NCI-H2227 (cell line): Measurements from ENCODE around the gene IREB2.
"Not testable (repeated sequence)": the region's sequence is repeated elsewhere in the genome, so short reads cannot be mapped to it uniquely, and the experiment has no call there.

Experiments used
- DNase-seq: peaks from one replicate; lab custom pipeline; 2025; ENCODE audit not compliant: unreplicated experiment; lab: John Stamatoyannopoulos, UW

Gene IREB2

DNA sequence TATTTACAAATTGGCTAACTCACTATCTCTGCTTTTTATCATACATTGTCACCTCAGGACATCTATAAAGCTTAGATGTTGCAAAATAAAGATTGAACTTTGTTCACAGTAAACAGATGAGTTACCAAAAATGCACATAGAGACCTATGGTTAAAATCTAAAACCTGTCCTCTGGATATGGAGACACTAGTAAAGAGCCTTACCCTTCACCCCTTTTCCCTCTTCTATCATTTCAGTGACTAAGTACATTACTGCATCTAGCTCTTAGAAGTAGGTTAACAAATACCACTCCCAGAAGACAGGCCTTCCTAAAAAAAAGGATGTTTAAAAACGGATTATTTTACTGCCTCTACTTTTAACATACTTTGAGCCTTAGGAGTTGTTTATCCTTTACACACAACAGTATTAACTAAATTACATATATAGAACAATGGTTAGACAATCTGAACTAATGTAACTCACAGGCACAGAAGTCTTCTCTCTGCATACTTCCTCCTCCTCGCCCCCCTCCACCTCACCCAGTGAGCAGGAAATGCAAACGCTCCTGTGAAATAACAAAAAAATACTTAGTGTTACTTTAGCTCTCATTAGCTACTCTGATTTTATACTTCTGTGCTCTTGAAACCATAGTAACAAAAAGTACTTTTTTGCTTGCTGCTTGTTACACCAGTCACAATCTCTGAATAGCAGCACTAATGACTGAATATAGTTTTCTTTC, 23.3 kb downstream of the IREB2 start:
- no peak for DNase-seq

DNA sequence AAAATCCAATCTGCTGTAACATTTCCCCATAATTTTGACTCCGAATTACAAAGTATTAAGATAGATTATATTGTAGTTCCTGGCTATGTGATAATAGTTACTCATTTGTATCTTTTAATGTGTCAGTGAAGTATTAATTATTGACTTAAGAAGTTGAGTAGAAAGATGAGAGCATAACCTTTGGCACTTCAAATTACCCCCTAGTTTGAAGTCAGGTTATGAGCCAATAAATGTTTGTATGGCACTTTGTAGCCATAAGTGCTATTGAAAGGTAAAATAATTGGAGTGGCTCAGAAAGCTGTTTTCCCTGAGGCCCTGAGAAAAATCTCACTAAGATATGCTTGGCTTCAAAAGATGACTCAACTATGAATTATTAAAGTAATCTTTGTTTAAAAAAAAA, 31.0 kb downstream of the IREB2 start:
- DNase-seq: no peak

DNA sequence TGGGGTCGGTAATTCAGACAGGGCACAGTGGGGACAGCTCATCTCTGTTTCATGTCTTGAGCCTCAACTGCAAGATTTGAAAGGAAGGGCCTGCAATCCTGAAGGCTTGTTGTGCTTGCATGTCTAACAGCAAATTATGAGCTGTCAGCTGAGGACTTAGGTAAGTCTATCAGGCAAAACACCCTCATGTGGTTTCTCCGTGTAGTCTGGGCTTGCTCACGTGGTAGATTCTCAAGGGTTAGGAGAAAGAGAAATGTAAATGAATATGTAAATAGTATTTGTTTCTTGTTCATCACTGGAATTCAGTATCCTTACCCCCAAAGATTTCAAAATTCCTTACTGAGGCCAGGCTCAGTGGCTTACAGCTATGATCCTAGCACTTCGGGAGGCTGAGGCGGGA, 39.3 kb downstream of the IREB2 start:
- DNase-seq: no peak

DNA sequence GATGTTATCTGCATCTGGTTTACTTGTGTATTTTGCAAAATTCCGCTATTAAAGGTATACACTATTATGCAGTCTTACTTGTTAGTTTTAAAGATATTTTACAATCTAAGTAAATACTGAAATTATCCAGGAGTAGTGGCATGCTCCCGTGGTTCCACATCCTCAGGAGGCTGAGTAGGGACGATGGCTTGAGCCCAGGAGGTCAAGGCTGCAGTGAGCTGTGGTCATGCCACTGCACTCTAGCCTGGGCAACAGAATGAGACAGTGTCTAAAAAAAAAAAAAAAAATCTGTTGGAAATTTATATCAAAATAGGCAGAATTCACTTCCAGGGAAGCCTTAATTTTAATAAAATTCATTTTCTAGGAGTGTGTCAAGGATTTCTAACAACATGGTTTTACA, 41.6 kb downstream of the IREB2 start:
- no peak for DNase-seq

DNA sequence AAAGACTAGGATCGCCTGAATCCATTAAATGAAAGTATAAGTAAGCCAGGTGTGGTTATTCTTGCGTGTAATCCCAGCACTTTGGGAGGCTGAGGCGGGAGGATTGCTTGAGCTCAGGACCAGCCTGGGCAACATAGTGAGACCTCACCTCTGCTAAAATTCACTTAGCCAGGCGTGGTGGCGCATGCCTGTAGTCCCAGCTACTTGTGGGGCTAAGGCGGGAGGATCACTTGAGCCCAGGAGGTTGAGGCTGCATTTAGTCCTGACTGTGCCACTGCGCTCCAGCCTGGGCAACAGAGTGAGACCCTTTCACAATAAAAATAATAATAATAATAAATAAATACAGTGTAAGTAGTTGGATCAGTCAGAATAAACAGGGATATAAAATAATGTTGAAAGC, 43.9 kb downstream of the IREB2 start:
- DNase-seq: no peak

DNA sequence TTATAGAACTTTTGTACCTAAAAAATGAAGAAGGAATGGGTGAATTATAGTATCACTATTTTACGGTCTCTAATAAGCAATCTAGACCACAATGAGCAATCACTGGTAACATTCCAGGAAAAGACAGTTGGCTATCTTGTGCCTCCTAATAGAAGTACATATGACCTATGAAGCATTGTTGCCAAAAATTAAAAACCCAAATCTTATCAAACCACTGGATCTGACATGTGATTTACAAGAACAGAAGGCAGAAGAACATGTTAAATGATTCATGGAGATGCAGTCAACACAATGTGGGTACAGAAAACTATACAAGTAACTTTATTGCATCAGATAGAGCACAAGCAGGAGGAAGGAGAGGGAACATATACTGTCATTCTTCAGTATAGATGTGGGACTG, 54.9 kb downstream of the IREB2 start:
- DNase-seq: no peak

DNA sequence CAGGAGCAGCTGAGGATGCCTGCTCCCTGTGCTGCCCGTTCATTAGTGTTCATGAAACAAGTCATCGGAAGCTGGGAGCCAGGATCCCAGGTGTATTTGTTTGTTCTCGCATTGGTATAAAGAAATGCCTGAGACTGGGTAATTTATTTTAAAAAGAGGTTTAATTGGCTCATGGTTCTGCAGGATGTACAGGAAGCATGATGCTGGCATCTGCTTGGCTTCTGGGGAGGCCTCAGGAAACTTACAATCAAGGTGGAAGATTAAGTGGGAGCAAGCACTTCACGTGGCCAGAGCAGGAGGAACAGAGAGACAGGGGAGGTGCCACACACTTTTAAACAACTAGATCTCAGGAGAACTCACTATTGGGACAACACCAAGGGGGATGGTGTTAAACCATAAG, 63.8 kb downstream of the IREB2 start:
- DNase-seq: no peak

DNA sequence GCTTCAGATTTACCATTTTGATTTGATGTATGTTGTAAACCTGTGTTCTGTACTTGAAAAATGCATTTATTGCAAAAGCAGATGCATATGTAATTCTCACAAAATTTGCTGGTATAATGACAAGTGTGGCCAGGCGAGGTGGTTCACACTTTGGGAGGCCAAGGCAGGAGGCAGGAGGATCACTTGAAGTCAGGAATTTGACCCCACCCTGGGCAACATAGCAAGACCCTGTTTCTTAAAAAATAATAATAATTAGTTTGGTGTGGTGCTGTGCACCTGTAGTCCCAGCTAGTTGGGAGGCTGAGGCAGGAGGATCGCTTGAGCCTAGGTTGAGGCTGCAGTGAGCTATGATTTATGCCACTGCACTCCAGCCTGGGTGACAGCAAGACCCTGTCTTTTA, 64.6 kb downstream of the IREB2 start:
- DNase-seq: no peak

DNA sequence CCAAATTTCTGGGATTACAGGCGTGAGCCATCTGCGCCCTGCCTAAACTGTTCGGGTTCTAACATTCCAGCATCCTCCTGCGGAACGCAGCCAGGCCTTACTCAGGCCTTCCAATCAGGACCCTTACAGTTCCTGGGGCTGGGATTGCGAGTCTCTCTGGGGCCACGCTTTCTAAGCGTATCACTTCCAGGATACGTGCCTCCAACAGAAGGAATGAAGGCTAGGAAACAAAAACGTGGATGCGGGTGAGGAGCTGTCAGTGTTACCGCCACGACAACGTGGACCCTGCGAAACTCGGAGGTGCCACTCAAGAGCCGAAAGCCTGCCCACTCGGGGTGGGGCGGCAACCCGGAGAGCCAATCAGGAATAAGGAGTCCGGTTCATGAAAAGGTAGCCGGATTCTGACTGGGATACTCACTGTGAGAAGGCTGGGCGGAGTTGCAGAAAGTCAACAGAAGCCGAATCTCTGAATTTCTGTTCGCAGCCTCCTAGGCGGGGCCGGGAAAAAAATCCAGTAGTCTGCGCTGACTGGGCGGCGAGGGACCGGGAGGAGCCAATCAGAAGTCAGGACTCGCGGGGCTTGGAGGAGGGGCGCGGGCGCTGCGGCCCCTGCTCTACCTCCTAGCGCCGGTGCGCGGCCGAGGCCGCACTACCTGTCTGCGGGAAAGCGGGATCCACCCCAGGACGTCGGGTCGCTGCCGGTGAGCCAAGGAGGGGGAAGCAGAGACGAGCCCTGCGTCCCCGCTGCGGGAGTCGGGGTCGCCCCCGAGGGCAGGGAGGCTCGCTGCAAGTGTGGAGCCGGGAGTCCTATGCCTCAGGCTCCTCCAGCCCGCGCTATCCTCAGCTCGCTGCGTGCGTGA, 69.2 kb downstream of the IREB2 start, which contains the start of gene HYKK:
HYKK (plus strand) TSS at position 607 of the 860 bp plus-strand sequence. CDS start 5,512 bp downstream, outside the sequence.
- DNase-seq: peak; percentile 95

DNA sequence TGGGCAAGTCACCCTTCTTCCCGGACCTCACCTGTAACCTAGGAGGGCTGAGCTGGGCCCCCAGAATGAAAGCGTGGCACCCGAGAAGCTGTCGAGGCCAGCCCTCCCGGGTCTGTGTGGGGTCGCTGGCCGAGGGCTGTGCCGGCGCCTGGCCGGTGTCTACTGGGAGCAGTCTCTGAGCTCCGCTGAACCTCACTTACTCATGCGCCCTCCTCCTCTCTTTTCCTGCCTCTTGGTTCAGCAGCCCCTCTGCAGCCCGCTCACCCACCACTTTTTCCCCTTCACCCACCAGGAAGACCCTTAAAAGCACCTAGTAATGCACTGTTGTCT, 69.8 kb downstream of the IREB2 start:
- DNase-seq: no peak

DNA sequence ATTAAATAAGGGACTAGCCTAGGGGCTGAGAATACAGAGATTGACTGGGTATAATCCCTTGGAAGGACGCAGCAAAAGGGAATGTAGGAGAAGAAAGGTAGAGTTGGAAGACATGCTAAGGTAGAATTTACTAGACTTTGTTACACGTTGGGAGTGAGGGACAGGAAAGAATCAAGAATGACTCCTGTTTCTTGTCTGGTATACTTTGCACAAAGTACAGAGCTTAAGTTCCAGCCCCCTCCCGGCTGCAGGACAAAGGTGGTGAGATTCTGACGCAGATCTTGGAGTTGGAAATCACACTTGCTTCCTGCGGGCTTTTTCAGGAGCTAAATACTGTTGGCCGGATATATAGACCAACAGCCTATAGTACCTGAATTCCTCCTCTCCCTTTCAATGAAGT, 70.3 kb downstream of the IREB2 start:
- DNase-seq: no peak

DNA sequence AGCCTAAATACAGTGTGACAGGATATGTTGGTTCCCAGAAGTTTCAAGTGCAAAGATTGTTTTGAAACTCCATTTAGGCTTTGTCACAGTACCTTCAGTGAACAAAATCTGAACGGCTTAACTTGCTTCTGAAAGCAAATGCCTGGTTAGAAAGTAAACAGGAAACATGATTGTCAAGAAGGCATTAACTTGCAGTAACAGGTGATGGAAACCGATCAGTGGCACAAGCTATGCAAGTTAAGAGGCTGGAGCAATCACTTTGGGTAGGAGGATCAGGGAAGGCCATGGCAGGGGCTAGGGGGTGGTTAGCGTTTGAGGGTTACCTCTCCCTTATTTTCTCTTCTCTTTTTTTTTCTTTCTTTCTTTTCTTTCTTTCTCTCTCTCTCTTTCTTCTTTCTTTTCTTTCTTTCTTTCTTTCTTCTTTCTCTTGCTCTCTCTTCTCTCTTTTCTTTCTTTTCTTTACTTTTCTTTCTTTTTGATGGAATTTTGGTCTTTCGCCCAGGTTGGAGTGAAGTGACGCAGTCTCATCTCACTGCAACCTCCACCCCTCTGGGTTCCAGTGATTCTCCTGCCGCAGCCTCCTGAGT, 71.8 kb downstream of the IREB2 start:
- DNase-seq: no peak

DNA sequence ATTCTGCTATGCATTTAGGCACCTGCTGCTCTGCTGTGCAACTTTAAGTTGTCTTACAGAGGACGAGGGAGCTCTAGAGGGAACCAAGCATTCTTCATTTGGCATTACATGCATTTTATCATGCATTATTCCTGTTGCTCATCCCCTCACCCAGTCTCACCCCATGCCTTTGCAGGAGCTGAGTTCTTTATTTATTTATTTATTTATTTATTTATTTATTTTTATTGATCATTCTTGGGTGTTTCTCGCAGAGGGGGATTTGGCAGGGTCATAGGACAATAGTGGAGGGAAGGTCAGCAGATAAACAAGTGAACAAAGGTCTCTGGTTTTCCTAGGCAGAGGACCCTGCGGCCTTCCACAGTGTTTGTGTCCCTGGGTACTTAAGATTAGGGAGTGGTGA, 82.0 kb downstream of the IREB2 start:
- DNase-seq: not testable (repeated sequence)

DNA sequence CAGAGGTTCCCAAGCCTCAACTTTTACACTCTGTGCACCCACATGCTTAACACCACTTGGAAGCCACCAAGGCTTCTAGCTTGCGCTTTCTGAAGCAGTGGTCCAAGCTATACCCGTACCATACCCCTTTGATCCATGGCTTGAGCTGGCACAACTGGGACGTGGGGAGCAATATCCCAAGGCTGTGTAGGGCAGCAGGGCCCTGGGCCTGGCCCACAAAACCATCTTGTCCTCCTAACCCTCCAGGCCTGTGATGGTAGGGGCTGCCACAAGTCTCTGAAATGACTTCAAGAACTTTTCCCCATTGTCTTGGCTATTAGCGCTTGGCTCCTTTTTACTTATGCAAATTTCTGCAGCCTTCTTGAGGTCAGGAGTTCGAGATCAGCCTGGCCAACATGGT, 86.2 kb downstream of the IREB2 start:
- DNase-seq: no peak

DNA sequence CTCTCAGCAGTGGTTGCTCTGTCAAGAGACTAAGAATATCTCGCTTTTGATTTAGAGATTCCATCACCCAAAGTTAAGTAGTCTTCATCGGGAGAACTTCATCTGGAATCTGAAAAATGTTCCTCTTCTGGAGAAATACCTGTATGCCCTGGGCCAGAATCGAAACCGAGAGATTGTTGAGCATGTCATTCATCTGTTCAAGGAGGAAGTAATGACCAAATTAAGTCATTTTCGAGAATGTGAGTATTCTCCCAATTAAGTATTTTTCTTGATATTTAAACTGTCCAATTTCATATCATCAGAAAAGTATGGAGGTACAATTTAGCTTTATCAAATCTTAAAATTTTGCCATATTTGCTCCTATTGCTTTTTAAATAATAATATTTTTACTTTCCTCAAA, 89.3 kb downstream of the IREB2 start:
- DNase-seq: no peak

DNA sequence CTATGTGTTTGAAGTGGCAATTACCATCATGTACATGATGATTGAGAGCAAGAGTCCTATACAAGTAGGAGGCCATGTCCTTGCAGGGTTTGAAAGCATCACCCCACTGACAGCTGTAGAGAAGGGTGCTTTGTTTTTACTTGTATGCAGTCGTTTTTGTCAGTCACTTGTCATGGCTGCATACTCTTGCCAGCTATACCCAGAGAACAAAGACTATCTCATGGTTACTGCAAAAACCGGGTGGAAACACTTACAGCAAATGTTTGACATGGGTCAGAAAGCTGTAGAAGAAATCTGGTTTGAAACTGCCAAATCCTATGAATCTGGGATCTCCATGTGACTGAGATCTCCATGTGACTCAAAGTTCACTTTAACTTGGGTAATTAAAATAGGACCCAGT, 95.3 kb downstream of the IREB2 start:
- DNase-seq: peak; percentile 1

DNA sequence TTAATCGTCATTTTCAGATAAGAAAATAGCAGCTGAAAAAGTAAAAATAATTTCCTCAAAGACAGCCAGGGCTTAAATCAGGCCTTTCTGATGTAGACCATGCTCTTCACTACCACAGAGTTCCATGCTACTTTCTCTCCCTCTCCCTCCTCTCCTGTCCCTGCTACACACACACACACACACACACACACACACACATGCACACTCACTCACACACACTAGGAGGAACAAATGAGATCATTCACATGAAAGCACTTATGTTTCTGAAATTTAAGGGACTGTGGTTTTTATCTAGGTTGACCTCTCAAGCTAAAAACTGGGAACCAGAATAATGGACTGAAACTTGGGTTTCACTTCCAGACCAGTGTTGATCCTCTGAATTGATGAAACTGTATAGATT, 98.1 kb downstream of the IREB2 start:
- DNase-seq: no peak

DNA sequence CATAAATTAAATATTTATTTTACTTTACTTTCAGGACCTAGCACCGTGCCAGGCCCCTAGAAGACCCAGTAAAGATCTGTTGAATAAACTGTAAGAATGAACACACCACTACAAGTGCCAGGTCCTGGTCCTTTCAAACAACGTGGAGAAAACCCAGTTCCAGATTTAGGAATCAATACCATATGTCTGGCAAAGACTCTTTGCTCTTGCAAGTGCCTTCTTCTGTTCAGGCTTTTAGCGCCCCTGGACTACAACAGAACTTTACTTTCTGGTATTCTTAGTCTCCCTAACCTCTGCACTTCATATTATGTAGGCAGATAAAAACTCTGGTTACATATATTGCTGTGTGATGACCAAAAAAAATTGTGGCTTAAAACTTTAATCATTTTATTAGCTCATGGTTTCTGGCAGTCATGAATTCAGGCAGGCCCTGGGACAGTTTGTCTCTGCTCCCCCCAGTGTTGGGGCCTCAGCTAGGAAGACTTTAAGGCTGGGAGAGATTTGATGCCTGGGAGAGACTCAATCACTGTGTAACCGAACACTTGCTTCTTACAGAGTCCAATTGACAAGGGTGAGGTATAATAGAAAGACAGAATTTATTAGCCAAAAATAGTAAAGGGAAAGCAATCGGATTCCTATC, 99.4 kb downstream of the IREB2 start:
- DNase-seq: no peak

DNA sequence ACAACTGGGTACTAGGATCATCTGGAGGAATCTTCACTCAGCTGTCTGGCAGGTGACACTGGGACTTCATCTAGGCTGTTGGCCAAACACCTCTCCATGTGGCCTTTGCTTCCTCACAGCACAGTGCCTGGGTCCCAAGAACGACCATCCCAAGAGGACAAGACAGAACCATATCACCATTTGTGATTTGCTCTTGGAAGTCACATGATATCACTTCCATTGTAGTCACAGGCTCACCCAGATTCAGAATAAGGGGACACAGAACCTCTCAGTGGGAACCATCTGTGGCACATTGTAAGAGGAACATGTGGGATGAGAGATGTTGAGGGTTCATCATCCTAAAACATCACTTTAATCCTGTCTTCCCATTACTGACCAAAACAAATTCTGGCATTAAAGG, 100.3 kb downstream of the IREB2 start:
- DNase-seq: no peak

DNA sequence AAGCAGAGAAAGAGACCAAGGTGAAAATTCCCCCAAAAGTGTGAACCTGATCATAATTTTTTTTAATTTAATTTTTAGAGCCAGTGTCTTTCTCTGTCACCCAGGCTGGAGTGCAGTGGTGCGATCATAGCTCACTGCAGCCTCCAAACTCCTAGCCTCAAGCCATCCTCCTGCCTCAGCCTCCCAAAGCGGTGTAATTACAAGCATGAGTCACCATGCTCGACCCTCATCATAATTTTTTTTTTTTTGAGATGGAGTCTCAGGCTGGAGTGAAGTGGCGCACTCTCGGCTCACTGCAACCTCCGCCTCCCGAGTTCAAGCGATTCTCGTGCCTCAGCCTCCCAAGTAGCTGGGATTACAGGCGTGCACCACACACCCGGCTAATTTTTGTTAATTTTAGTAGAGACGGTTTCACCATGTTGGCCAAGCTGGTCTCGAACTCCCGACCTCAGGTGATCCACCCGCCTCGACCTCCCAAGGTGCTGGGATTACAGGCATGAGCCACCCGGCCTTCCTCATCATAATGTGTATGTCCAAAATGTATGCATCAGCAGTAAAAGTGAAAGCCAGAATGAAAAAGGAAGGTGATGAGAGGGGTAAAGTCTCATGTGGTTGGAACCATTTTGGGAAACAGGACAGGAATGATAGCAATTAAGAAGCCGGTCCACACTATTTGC, 101.6 kb downstream of the IREB2 start:
- DNase-seq: not testable (repeated sequence)
